PC-9 (cell line): ENCODE data around the gene NLRP4.

Experiments used
- EZH2 ChIP-seq: fragments of 200-600 bp; sonication (generic); IDR thresholded peaks from 2 replicates; pipeline ENCODE4 v1.8.0; 2017; ENCODE audit warnings: antibody characterized with exemption, low read depth
- TF ChIP-seq, protein P1 (sequence below): fragments of 200-600 bp; sonication (generic); conservative IDR thresholded peaks from 2 replicates; pipeline ENCODE4 v1.6.1; 2017; ENCODE audit warnings: mixed run types, antibody characterized with exemption, mild to moderate bottlenecking, moderate library complexity

DNA sequence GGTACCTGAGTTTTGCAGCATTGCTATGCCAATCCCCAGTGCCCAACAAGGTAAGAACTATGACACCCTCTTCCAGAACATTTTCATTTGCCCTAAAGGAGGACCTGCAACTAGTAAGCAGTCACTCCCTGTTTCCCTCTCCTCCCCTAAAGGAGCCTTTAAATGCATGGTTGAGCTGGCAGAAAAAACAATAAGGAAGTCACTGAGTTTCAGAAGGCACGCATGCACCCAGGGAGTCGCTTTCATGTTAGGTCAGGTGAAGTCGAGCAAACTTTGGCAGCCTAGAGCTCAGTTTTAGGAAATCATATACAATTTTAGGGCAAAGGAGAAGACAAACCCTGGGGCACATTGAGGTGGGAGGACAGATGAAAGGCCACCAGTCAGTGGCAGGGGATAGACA is 16.3 kb upstream of the NLRP4 start:
- TF ChIP-seq, protein P1, sequence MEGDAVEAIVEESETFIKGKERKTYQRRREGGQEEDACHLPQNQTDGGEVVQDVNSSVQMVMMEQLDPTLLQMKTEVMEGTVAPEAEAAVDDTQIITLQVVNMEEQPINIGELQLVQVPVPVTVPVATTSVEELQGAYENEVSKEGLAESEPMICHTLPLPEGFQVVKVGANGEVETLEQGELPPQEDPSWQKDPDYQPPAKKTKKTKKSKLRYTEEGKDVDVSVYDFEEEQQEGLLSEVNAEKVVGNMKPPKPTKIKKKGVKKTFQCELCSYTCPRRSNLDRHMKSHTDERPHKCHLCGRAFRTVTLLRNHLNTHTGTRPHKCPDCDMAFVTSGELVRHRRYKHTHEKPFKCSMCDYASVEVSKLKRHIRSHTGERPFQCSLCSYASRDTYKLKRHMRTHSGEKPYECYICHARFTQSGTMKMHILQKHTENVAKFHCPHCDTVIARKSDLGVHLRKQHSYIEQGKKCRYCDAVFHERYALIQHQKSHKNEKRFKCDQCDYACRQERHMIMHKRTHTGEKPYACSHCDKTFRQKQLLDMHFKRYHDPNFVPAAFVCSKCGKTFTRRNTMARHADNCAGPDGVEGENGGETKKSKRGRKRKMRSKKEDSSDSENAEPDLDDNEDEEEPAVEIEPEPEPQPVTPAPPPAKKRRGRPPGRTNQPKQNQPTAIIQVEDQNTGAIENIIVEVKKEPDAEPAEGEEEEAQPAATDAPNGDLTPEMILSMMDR: no peak
- TF ChIP-seq EZH2: no peak
